Measurements from ENCODE around the gene PRKAR2A. TPM values are rescaled to one million over a fixed set of nuclear protein-coding genes. Genes with fewer than 3 reads are reported as not detected.
A peak's percentile ranks its signal among the peaks of the same experiment; 100 is the strongest.

PRKAR2A gene
- total RNA-seq, 2 experiments from 2014 or later = 47.4 to 48.3 TPM

- H3K27ac Mint-ChIP-seq = peak overlapping the region; percentile 58
- intact Hi-C loops (cut with DNase I, micrococcal nuclease) = no loop called here
- DNase-seq = no peak
- Histone ChIP-seq H3K27ac (ENCODE audit: low read depth in 1 of 2, low read length in 2 of 2) (no peak overlapping the region), H3K9me3 (ENCODE audit: control insufficient read depth in 1 of 2, insufficient read depth in 1 of 2, low read length in 2 of 2) (no peaks in the 10 kb centered on the region), H3K27me3 (ENCODE audit: control insufficient read depth in 1 of 2, insufficient read depth in 2 of 2, low read length in 2 of 2) (no peaks in the 10 kb centered on the region), H3K4me1 (ENCODE audit: insufficient read depth, low read length) (peaks cover 62% of the 10 kb centered on the region), H3K4me3 (ENCODE audit: low read length) (no peak overlapping the region), H3K36me3 (ENCODE audit: insufficient read depth, low read length) (peaks cover 59% of the 10 kb centered on the region)
- POLR2A ChIA-PET = no interaction called here
- H3K27me3 Mint-ChIP-seq = no peaks in the 10 kb centered on the region
- H3K4me3 Mint-ChIP-seq = no peak overlapping the region
- no peaks in the 10 kb centered on the region for H3K9me3 Mint-ChIP-seq
- H3K36me3 Mint-ChIP-seq (ENCODE audit: low read depth) = peaks cover 69% of the 10 kb centered on the region
- TF ChIP-seq CTCF (IDR thresholded peaks at IDR 0.05) = no peak
- ATAC-seq (ENCODE audit: poor library complexity) = no peak
- H3K4me1 Mint-ChIP-seq (ENCODE audit: low read depth) = peaks cover 63% of the 10 kb centered on the region
- CTCF ChIA-PET = no interaction called here
Observed at GRCh38 chr3:48707157-48707556, 140.5 kb downstream of the PRKAR2A start.

GRCh38 chr3:48702320-48702920 is 145.3 kb downstream of the PRKAR2A start:
- H3K27me3 ChIP-seq (ENCODE audit: control insufficient read depth in 1 of 2, insufficient read depth in 2 of 2, low read length in 2 of 2) = no peaks in the 10 kb centered on the region
- Mint-ChIP-seq H3K27ac (no peak overlapping the region), H3K36me3 (ENCODE audit: low read depth) (peaks cover 60% of the 10 kb centered on the region), H3K9me3 (no peaks in the 10 kb centered on the region), H3K4me3 (no peak overlapping the region), H3K27me3 (no peaks in the 10 kb centered on the region), H3K4me1 (ENCODE audit: low read depth) (peaks cover 40% of the 10 kb centered on the region)
- H3K36me3 ChIP-seq (ENCODE audit: insufficient read depth, low read length) = peaks cover 46% of the 10 kb centered on the region
- ChIA-PET POLR2A (no interaction called here), CTCF (interaction anchor here (1.3 kb wide), 1 partner anchor 16 kb away, joined by 4 read pairs; no protein-coding TSS in a partner anchor)
- no peak for TF ChIP-seq CTCF (IDR thresholded peaks at IDR 0.05)
- H3K9me3 ChIP-seq (ENCODE audit: control insufficient read depth in 1 of 2, insufficient read depth in 1 of 2, low read length in 2 of 2) = no peaks in the 10 kb centered on the region
- ATAC-seq (ENCODE audit: poor library complexity) (no peak), DNase-seq (no peak)
- intact Hi-C loops (cut with DNase I, micrococcal nuclease) = no loop called here
- no peak overlapping the region for H3K4me3 ChIP-seq (ENCODE audit: low read length)
- no peak overlapping the region for H3K27ac ChIP-seq (ENCODE audit: low read depth in 1 of 2, low read length in 2 of 2)
- peaks cover 38% of the 10 kb centered on the region for H3K4me1 ChIP-seq (ENCODE audit: insufficient read depth, low read length)

GRCh38 chr3:48700731-48701405 is 146.8 kb downstream of the PRKAR2A start:
- Mint-ChIP-seq H3K27me3 (no peaks in the 10 kb centered on the region), H3K27ac (no peak overlapping the region), H3K4me1 (ENCODE audit: low read depth) (peaks cover 37% of the 10 kb centered on the region), H3K4me3 (no peak overlapping the region), H3K9me3 (no peaks in the 10 kb centered on the region), H3K36me3 (ENCODE audit: low read depth) (peaks cover 54% of the 10 kb centered on the region)
- ChIA-PET POLR2A (no interaction called here), CTCF (interaction anchor here (1.3 kb wide), 1 partner anchor 15 kb away, joined by 4 read pairs; no protein-coding TSS in a partner anchor)
- no peak for ATAC-seq (ENCODE audit: poor library complexity)
- Histone ChIP-seq H3K9me3 (ENCODE audit: control insufficient read depth in 1 of 2, insufficient read depth in 1 of 2, low read length in 2 of 2) (no peaks in the 10 kb centered on the region), H3K27ac (ENCODE audit: low read depth in 1 of 2, low read length in 2 of 2) (no peak overlapping the region), H3K4me3 (ENCODE audit: low read length) (no peak overlapping the region), H3K27me3 (ENCODE audit: control insufficient read depth in 1 of 2, insufficient read depth in 2 of 2, low read length in 2 of 2) (no peaks in the 10 kb centered on the region), H3K4me1 (ENCODE audit: insufficient read depth, low read length) (peaks cover 29% of the 10 kb centered on the region), H3K36me3 (ENCODE audit: insufficient read depth, low read length) (peaks cover 40% of the 10 kb centered on the region)
- DNase-seq = no peak
- no peak for TF ChIP-seq CTCF (IDR thresholded peaks at IDR 0.05)
- intact Hi-C loops (cut with DNase I, micrococcal nuclease) = no loop called here
